ENCODE data around the gene GNB4. TPM values are rescaled to one million over a fixed set of nuclear protein-coding genes. Genes with fewer than 3 reads are reported as not detected.
A peak's percentile ranks its signal among the peaks of the same experiment; 100 is the strongest.

GNB4 gene
- total RNA-seq = 10 to 100 TPM; 14.5 to 43.7 (median 28.8) TPM

GRCh38 chr3:179451265-179452175 is at the start of gene GNB4:
Gene GNB4, minus strand, starts transcription at chr3:179451470. Its CDS starts 25,270 bp downstream, at chr3:179426200.
- Histone ChIP-seq H3K4me1 (peaks cover 9% of the 10 kb centered on the region in 2 donors), H3K9me3 (no peaks in the 10 kb centered on the region), H3K36me3 (no peaks in the 10 kb centered on the region), H3K4me3 (replicated peaks in 1 of 3) (peak within 1 kb of the TSS; percentile 49 to 61 (median 57)), H3K27me3 (no peaks in the 10 kb centered on the region), H3K27ac (peak within 1 kb of the TSS; percentile 66 to 92 (median 85))
- DNase-seq = peak; percentile 72 to 77
- WGBS, 2 donors = 4 to 8% methylated on average over 30 to 47 of the region's 90 CpGs
- intact Hi-C loops (cut with DNase I) = no loop called here
- TF ChIP-seq POLR2A (IDR thresholded peaks at IDR 0.05) = peak in 1 of 2 donors; percentile 66
- no peak for TF ChIP-seq CTCF (IDR thresholded peaks at IDR 0.05)

GRCh38 chr3:179495483-179495882 is 44.2 kb upstream of the GNB4 start:
- H3K27ac ChIP-seq = no peak overlapping the region
- no peak for TF ChIP-seq POLR2A (IDR thresholded peaks at IDR 0.05)
- TF ChIP-seq CTCF (IDR thresholded peaks at IDR 0.05) = no peak
- H3K4me3 ChIP-seq (replicated peaks in 1 of 3) = no peak overlapping the region
- H3K9me3 ChIP-seq = no peaks in the 10 kb centered on the region
- H3K36me3 ChIP-seq = no peaks in the 10 kb centered on the region
- DNase-seq = no peak
- no peaks in the 10 kb centered on the region for H3K27me3 ChIP-seq
- no peaks in the 10 kb centered on the region for H3K4me1 ChIP-seq
- intact Hi-C loops (cut with DNase I) = no loop called here

GRCh38 chr3:179493260-179493659 is 42.0 kb upstream of the GNB4 start:
- no peak for DNase-seq
- intact Hi-C loops (cut with DNase I) = no loop called here
- Histone ChIP-seq H3K27me3 (no peaks in the 10 kb centered on the region), H3K4me3 (replicated peaks in 1 of 3) (no peak overlapping the region), H3K9me3 (no peaks in the 10 kb centered on the region), H3K4me1 (no peaks in the 10 kb centered on the region), H3K27ac (no peak overlapping the region), H3K36me3 (no peaks in the 10 kb centered on the region)
- TF ChIP-seq CTCF (IDR thresholded peaks at IDR 0.05) = no peak
- no peak for TF ChIP-seq POLR2A (IDR thresholded peaks at IDR 0.05)

- Histone ChIP-seq H3K27me3 (no peaks in the 10 kb centered on the region), H3K36me3 (no peaks in the 10 kb centered on the region), H3K4me1 (no peaks in the 10 kb centered on the region), H3K27ac (no peak overlapping the region), H3K4me3 (replicated peaks in 1 of 3) (no peak overlapping the region), H3K9me3 (no peaks in the 10 kb centered on the region)
- intact Hi-C loops (cut with DNase I) = no loop called here
- no peak for TF ChIP-seq POLR2A (IDR thresholded peaks at IDR 0.05)
- no peak for TF ChIP-seq CTCF (IDR thresholded peaks at IDR 0.05)
- no peak for DNase-seq
Measured at GRCh38 chr3:179488213-179488612, 36.9 kb upstream of the GNB4 start.

- H3K4me1 ChIP-seq = no peaks in the 10 kb centered on the region
- H3K27me3 ChIP-seq = no peaks in the 10 kb centered on the region
- DNase-seq = no peak
- intact Hi-C loops (cut with DNase I) = no loop called here
- WGBS, 2 donors = 88% methylated on average over 3 of the region's 3 CpGs
- H3K4me3 ChIP-seq (replicated peaks in 1 of 3) = no peak overlapping the region
- no peaks in the 10 kb centered on the region for H3K9me3 ChIP-seq
- H3K36me3 ChIP-seq = no peaks in the 10 kb centered on the region
- TF ChIP-seq CTCF (IDR thresholded peaks at IDR 0.05) = no peak
- TF ChIP-seq POLR2A (IDR thresholded peaks at IDR 0.05) = no peak
- no peak overlapping the region for H3K27ac ChIP-seq
Measured at GRCh38 chr3:179486806-179487205, 35.5 kb upstream of the GNB4 start.

All from thyroid gland (tissue), 4 donors.